H1 (cell line): ENCODE measurements around the gene KHDRBS2. TPM values are rescaled to one million over a fixed set of nuclear protein-coding genes. Genes with fewer than 3 reads are reported as not detected.

Experiments
- CTCF ChIA-PET: fragments of 300-600 bp; sonication (Branson Sonifier 250); formaldehyde crosslinking; loops from one replicate; lab custom pipeline; 2021; ENCODE audit not compliant: partially characterized antibody; lab: Charles Lee
- POLR2A ChIA-PET: fragments of 300-600 bp; sonication (Branson Sonifier 250); formaldehyde crosslinking; loops from one replicate; lab custom pipeline; 2021; ENCODE audit warnings: inconsistent platforms; ENCODE audit not compliant: partially characterized antibody; lab: Charles Lee
- DNase-seq, 2 experiments: peaks; one replicate each; pipeline versions ENCODE4 v3.0.0 to v3.0.0-alpha.2; 2010 to 2022; ENCODE audit warnings: low spot score in 2 of 2, low read depth in 1 of 2, mixed read lengths in 1 of 2
- FAIRE-seq: peaks from 2 replicates; lab custom pipeline; 2011; peaks lifted over from hg19 to GRCh38; lab: Jason Lieb, UNC
- H2AFZ ChIP-seq: 2 replicates; pipeline ENCODE4 v1.8.1; 2012; ENCODE audit warnings: low read length, inconsistent platforms
- H2AK5ac ChIP-seq: 2 replicates; pipeline ENCODE4 v1.6.1; 2013; ENCODE audit warnings: low read depth, low read length
- H2BK120ac ChIP-seq: replicated peaks from 2 replicates; pipeline ENCODE3; 2013; ENCODE audit warnings: low read depth, low read length, inconsistent platforms
- H2BK12ac ChIP-seq: 2 replicates; pipeline ENCODE4 v1.6.1; 2013; ENCODE audit warnings: low read depth, low read length
- H2BK15ac ChIP-seq: 2 replicates; pipeline ENCODE4 v1.6.1; 2013; ENCODE audit warnings: low read length
- H2BK20ac ChIP-seq: 2 replicates; pipeline ENCODE4 v1.6.1; 2013; ENCODE audit warnings: low read length
- H2BK5ac ChIP-seq: 2 replicates; pipeline ENCODE4 v1.6.1; 2013; ENCODE audit warnings: low read depth, low read length
- H3K14ac ChIP-seq: 2 replicates; pipeline ENCODE4 v1.6.1; 2013; ENCODE audit warnings: inconsistent platforms; ENCODE audit not compliant: insufficient read length
- H3K18ac ChIP-seq: 2 replicates; pipeline ENCODE4 v1.6.1; 2013; ENCODE audit warnings: low read length; ENCODE audit errors: extremely low read depth
- H3K23ac ChIP-seq: 2 replicates; pipeline ENCODE4 v1.6.1; 2013; ENCODE audit warnings: inconsistent platforms; ENCODE audit not compliant: insufficient read length
- H3K23me2 ChIP-seq: 2 replicates; pipeline ENCODE4 v1.6.1; 2013; ENCODE audit warnings: low read depth, low read length
- H3K27ac ChIP-seq: 2 replicates; pipeline ENCODE4 v1.6.1; 2011; ENCODE audit warnings: low read depth, low read length, inconsistent platforms
- H3K27me3 ChIP-seq, 4 experiments: replicated peaks in 1 of 4; 1 replicate in 1 of 4; 2 replicates in 3 of 4; pipeline versions ENCODE4 v1.6.1 to v1.8.1; 2011 to 2013; ENCODE audit warnings: low read length in 3 of 4, mild to moderate bottlenecking in 3 of 4, inconsistent platforms in 2 of 4, mixed read lengths in 2 of 4, moderate library complexity in 1 of 4; ENCODE audit not compliant: control insufficient read depth in 3 of 4, insufficient read depth in 3 of 4; ENCODE audit errors: extremely low read depth in 1 of 4
- H3K36me3 ChIP-seq, 4 experiments: 2 replicates each; pipeline versions ENCODE4 v1.6.1 to v1.8.1; 2011 to 2013; ENCODE audit warnings: mild to moderate bottlenecking in 4 of 4, low read length in 3 of 4, moderate library complexity in 2 of 4, control low read depth in 1 of 4, inconsistent platforms in 1 of 4; ENCODE audit not compliant: insufficient read depth in 4 of 4, control insufficient read depth in 2 of 4
- H3K4ac ChIP-seq: replicated peaks from 2 replicates; pipeline ENCODE3; 2013; ENCODE audit warnings: low read length, low read depth, mixed read lengths, inconsistent platforms; ENCODE audit not compliant: insufficient read length
- H3K4me1 ChIP-seq, 4 experiments: replicated peaks in 1 of 4; 1 replicate in 1 of 4; 2 replicates in 3 of 4; pipeline versions ENCODE4 v1.6.1 to v1.8.1; 2011 to 2013; ENCODE audit warnings: low read length in 3 of 4, inconsistent platforms in 2 of 4, mixed read lengths in 1 of 4; ENCODE audit not compliant: insufficient read depth in 4 of 4, control insufficient read depth in 3 of 4
- H3K4me2 ChIP-seq, 2 experiments: 2 replicates each; pipeline versions ENCODE4 v1.6.1 to v1.8.1; 2011 to 2013; ENCODE audit warnings: low read depth in 2 of 2, low read length in 2 of 2, control low read depth in 1 of 2, inconsistent platforms in 1 of 2, mild to moderate bottlenecking in 1 of 2; ENCODE audit not compliant: insufficient read depth in 1 of 2
- H3K4me3 ChIP-seq, 4 experiments: fragments of 200-600, 300-600 bp in 1 of 4; sonication (generic), shearing (Covaris generic), sonication (Bioruptor Twin) in 1 of 4; 2 replicates each; pipeline versions ENCODE4 v1.5.1 to v1.8.1; 2011 to 2016; ENCODE audit warnings: low read length in 4 of 4, low read depth in 3 of 4, control low read depth in 2 of 4, inconsistent platforms in 2 of 4, mild to moderate bottlenecking in 2 of 4, mixed read lengths in 1 of 4, moderate library complexity in 1 of 4; ENCODE audit not compliant: insufficient read depth in 2 of 4; ENCODE audit errors: extremely low read depth in 1 of 4
- H3K56ac ChIP-seq: replicated peaks from 2 replicates; pipeline ENCODE3; 2013; ENCODE audit warnings: low read depth, mild to moderate bottlenecking, mixed read lengths, low read length, inconsistent platforms; ENCODE audit not compliant: insufficient read length
- H3K79me1 ChIP-seq: 2 replicates; pipeline ENCODE4 v1.6.1; 2013; ENCODE audit warnings: low read depth, low read length, control low read depth
- H3K79me2 ChIP-seq, 2 experiments: 2 replicates each; pipeline versions ENCODE4 v1.6.1 to v1.8.1; 2012 to 2013; ENCODE audit warnings: low read length in 2 of 2, mild to moderate bottlenecking in 2 of 2, inconsistent platforms in 1 of 2; ENCODE audit not compliant: insufficient read depth in 2 of 2, control insufficient read depth in 1 of 2
- H3K9ac ChIP-seq, 4 experiments: replicated peaks in 1 of 4; 1 replicate in 1 of 4; 2 replicates in 3 of 4; pipeline versions ENCODE4 v1.6.1 to v1.8.1; 2011 to 2013; ENCODE audit warnings: low read depth in 3 of 4, low read length in 3 of 4, control low read depth in 2 of 4, mild to moderate bottlenecking in 2 of 4, moderate library complexity in 2 of 4, inconsistent platforms in 1 of 4; ENCODE audit errors: extremely low read depth in 1 of 4
- H3K9me3 ChIP-seq, 2 experiments: 2 replicates each; pipeline versions ENCODE4 v1.6.1 to v1.8.1; 2012 to 2013; ENCODE audit warnings: mild to moderate bottlenecking in 2 of 2, moderate library complexity in 2 of 2, control low read depth in 1 of 2, inconsistent platforms in 1 of 2, low read depth in 1 of 2, low read length in 1 of 2, mixed read lengths in 1 of 2; ENCODE audit not compliant: insufficient read depth in 2 of 2
- H4K20me1 ChIP-seq, 2 experiments: replicated peaks in 1 of 2; 2 replicates each; pipeline versions ENCODE3 to v1.8.1; 2011 to 2013; ENCODE audit warnings: inconsistent platforms in 2 of 2, low read length in 2 of 2, mild to moderate bottlenecking in 1 of 2; ENCODE audit not compliant: insufficient read depth in 2 of 2, control insufficient read depth in 1 of 2
- H4K5ac ChIP-seq: 2 replicates; pipeline ENCODE4 v1.6.1; 2013; ENCODE audit warnings: low read length, low read depth, mixed read lengths, inconsistent platforms; ENCODE audit not compliant: insufficient read length
- H4K8ac ChIP-seq: 2 replicates; pipeline ENCODE4 v1.8.0; 2013; ENCODE audit warnings: mild to moderate bottlenecking, moderate library complexity, low read length, inconsistent platforms; ENCODE audit not compliant: insufficient read depth; ENCODE audit errors: extremely low read depth
- H4K91ac ChIP-seq: replicated peaks from 2 replicates; pipeline ENCODE3; 2013; ENCODE audit warnings: low read length, mixed read lengths, inconsistent platforms; ENCODE audit not compliant: insufficient read length
- SP1 ChIP-seq: IDR thresholded peaks from 2 replicates; pipeline ENCODE4 v1.6.1; 2011; ENCODE audit warnings: low read depth, low read length
- WGBS, 2 experiments: shearing (Covaris generic) in 1 of 2; methylation state at CpG; one replicate each; pipeline versions ENCODE4 v1.1.6 to v1.1.7; 2013 to 2015; ENCODE audit warnings: low lambda C conversion rate in 2 of 2, mixed read lengths in 2 of 2, inconsistent platforms in 1 of 2, low coverage in 1 of 2, missing lambda C conversion rate in 1 of 2; ENCODE audit not compliant: insufficient replicate concordance in 2 of 2, insufficient coverage in 1 of 2, insufficient read length in 1 of 2; ENCODE audit errors: extremely low coverage in 1 of 2, missing lambda C conversion rate in 1 of 2; 5-methylcytosine and 5-hydroxymethylcytosine counted together
- polyA plus RNA-seq, 7 experiments: library from polyadenylated mRNA; depleted of rRNA in 3 of 7; stranded (reverse) in 5 of 7; unstranded in 2 of 7; fragments of >200 nt in 5 of 7; fragments of 200-250 nt in 2 of 7; gene quantifications; 1 replicate in 5 of 7; 2 replicates in 1 of 7; 4 replicates in 1 of 7; pipeline versions ENCODE4 v1.2.1 to v1.2.3, GENCODE V29; 2011 to 2013; ENCODE audit warnings: missing spikeins in 2 of 7, mixed read lengths in 2 of 7
- total RNA-seq: library from RNA; stranded (reverse); fragmentation: NEBNext Ultra II Directional; extraction: Animal tissue kit (Norgen Biotek cat#: 25700); gene quantifications from 2 replicates; pipeline ENCODE4 v1.2.1, GENCODE V29; 2021

Gene KHDRBS2
- total and polyA plus RNA-seq, 2 of the 8 experiments (the other 6 are each of a cell fraction or from before 2014, with no cell fraction given): 5.2 to 7.7 TPM

DNA sequence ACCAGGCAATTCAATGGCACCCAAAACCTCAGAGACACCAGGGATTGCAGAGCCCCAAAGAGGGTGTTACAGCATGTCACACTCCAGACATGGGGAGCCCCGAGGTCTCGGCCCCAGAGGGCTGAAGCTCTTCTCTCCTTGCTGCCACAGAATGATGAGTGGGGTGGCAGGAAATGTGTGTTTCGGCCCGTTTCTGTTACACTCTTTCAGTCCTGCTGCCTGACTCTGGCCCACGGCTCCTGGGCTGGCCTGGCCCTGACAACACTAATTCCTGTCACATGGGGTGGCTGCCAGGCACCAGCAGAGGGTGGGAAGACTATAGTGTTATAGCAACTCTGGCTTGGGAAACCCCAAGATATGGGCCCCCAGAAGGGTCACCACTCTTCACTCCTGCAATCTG, 183.6 kb downstream of the KHDRBS2 start:
- Histone ChIP-seq H3K14ac (no peak overlapping the region), H4K20me1 (no peaks in the 10 kb centered on the region), H3K4me1 (no peaks in the 10 kb centered on the region), H4K5ac (no peak overlapping the region), H3K27ac (no peak overlapping the region), H3K4me2 (no peak overlapping the region), H3K23me2 (no peaks in the 10 kb centered on the region), H3K18ac (no peak overlapping the region), H2BK5ac (no peak overlapping the region), H4K8ac (no peak overlapping the region), H2BK120ac (no peak overlapping the region), H3K4ac (no peak overlapping the region), H2AK5ac (no peak overlapping the region), H3K23ac (no peak overlapping the region), H3K9me3 (no peaks in the 10 kb centered on the region), H3K36me3 (no peaks in the 10 kb centered on the region), H3K79me1 (no peaks in the 10 kb centered on the region), H3K56ac (no peak overlapping the region), H3K4me3 (no peak overlapping the region), H2BK15ac (no peak overlapping the region), H3K79me2 (no peaks in the 10 kb centered on the region), H3K9ac (no peak overlapping the region), H2BK12ac (no peak overlapping the region), H2BK20ac (no peak overlapping the region), H2AFZ (no peak overlapping the region), H3K27me3 (no peaks in the 10 kb centered on the region), H4K91ac (no peak overlapping the region)
- CTCF ChIA-PET: interaction anchor here (0.5 kb wide), 1 partner anchor 112 kb away, joined by 3 read pairs; no protein-coding TSS in a partner anchor
- DNase-seq (no peak), FAIRE-seq (no peak)
- POLR2A ChIA-PET: interaction anchor here (0.5 kb wide), 1 partner anchor 137 kb away, joined by 3 read pairs; no protein-coding TSS in a partner anchor
- TF ChIP-seq SP1: no peak
- 98% methylated on average over 5 of the region's 5 CpGs; no CpG with 5 or more reads in 1 of the 2 experiments for WGBS, 2 experiments
